Measurements from ENCODE around the gene RBM47. TPM values are rescaled to one million over a fixed set of nuclear protein-coding genes. Genes with fewer than 3 reads are reported as not detected.

Gene RBM47
- total and polyA plus RNA-seq, 8 donors: 21.9 to 110 (median 28.0) TPM

DNA sequence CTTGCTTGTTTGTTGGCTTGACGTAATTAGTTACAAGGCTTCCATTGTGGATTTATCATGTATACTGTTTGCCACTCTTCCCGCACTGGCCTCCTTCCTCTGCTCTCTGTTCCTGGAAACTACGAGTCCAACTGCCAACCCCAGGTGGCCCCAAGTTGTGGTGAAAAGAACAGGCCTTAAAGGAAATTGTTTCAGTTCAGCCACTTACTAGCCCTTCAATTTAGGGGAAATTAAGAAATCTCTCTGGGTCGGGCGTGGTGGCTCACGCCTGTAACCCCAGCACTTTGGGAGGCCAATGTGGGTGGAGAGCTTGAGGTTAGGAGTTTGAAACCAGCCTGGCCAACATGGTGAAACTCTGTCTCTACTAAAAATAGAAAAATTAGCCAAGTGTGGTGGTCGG is 28.0 kb downstream of the RBM47 start:
- DNase-seq: no peak
- peak overlapping the region; percentile 36 to 82 for H3K27ac ChIP-seq
- peaks cover 0 to 1% of the 10 kb centered on the region in 2 donors for H3K36me3 ChIP-seq
- H3K4me3 ChIP-seq: no peak overlapping the region
- intact Hi-C loops (cut with DNase I): no loop called here
- peak; percentile 45 for ATAC-seq
- no peaks in the 10 kb centered on the region for H3K9me3 ChIP-seq
- no peak for TF ChIP-seq CTCF (IDR thresholded peaks at IDR 0.05)
- H3K4me1 ChIP-seq: peaks cover 0 to 66% of the 10 kb centered on the region in 2 donors
- no peaks in the 10 kb centered on the region for H3K27me3 ChIP-seq

GRCh38 chr4:40600850-40601249 is 28.8 kb downstream of the RBM47 start:
- intact Hi-C loops (cut with DNase I): no loop called here
- ATAC-seq: peak; percentile 73
- H3K27ac ChIP-seq: peak overlapping the region; percentile 36 to 82

GRCh38 chr4:40599431-40599830 is 30.2 kb downstream of the RBM47 start:
- ATAC-seq (no peak), DNase-seq (no peak)
- TF ChIP-seq CTCF (IDR thresholded peaks at IDR 0.05): no peak
- Histone ChIP-seq H3K4me1 (peaks cover 0 to 47% of the 10 kb centered on the region in 2 donors), H3K27me3 (no peaks in the 10 kb centered on the region), H3K4me3 (no peak overlapping the region), H3K36me3 (peaks cover 0 to 23% of the 10 kb centered on the region in 2 donors), H3K9me3 (no peaks in the 10 kb centered on the region), H3K27ac (peak overlapping the region in 1 of 2 donors; percentile 82)
- intact Hi-C loops (cut with DNase I): no loop called here

More at GRCh38 chr4:40600850-40601249, 28.8 kb downstream of the RBM47 start:
- Histone ChIP-seq H3K4me1 (peaks cover 0 to 59% of the 10 kb centered on the region in 2 donors), H3K4me3 (no peak overlapping the region), H3K27me3 (no peaks in the 10 kb centered on the region), H3K9me3 (no peaks in the 10 kb centered on the region), H3K36me3 (peaks cover 0 to 9% of the 10 kb centered on the region in 2 donors)
- DNase-seq: peak in 2 of 4 donors; percentile 51 to 80
- no peak for TF ChIP-seq CTCF (IDR thresholded peaks at IDR 0.05)

DNA sequence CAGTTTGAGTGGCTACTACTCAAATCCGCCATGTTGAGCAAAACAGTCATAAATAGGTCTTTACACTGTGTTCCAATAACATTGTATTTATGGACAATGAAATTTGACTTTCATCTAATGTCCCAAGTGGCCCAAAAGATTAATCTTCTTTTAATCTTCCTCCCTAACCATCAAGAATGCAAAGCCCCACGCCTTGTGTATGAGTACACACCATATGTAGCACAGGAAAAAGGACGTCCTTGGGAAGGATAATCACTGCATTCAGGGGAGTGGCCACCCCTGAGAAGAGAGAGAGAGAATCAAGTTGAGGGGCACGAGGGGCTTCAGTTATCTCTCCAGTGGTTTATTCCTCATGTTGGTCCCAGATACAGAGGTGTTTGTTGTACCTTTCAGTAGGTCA is 33.1 kb downstream of the RBM47 start:
- Histone ChIP-seq H3K4me1 (peaks cover 0 to 33% of the 10 kb centered on the region in 2 donors), H3K27ac (no peak overlapping the region), H3K4me3 (no peak overlapping the region), H3K9me3 (no peaks in the 10 kb centered on the region), H3K36me3 (peaks cover 0 to 41% of the 10 kb centered on the region in 2 donors), H3K27me3 (no peaks in the 10 kb centered on the region)
- TF ChIP-seq CTCF (IDR thresholded peaks at IDR 0.05): no peak
- no peak for ATAC-seq
- intact Hi-C loops (cut with DNase I): no loop called here
- DNase-seq: no peak

GRCh38 chr4:40595981-40596380 is 33.7 kb downstream of the RBM47 start:
- no peak for TF ChIP-seq CTCF (IDR thresholded peaks at IDR 0.05)
- Histone ChIP-seq H3K36me3 (peaks cover 0 to 45% of the 10 kb centered on the region in 2 donors), H3K27ac (no peak overlapping the region), H3K4me3 (no peak overlapping the region), H3K27me3 (no peaks in the 10 kb centered on the region), H3K9me3 (no peaks in the 10 kb centered on the region), H3K4me1 (peaks cover 0 to 36% of the 10 kb centered on the region in 2 donors)
- DNase-seq: no peak
- no peak for ATAC-seq
- intact Hi-C loops (cut with DNase I): no loop called here
